HCT116 (cell line): ENCODE results near the gene USP2. TPM values are rescaled to one million over a fixed set of nuclear protein-coding genes. Genes with fewer than 3 reads are reported as not detected.

Source experiments
- ATAC-seq: fragments of 200-7000 bp; cut with Tn5 transposase; 2 replicates; pipeline ENCODE4 v1.9.1; 2020; ENCODE audit warnings: mild to moderate bottlenecking, moderate library complexity
- BruUV-seq: library from RNA; stranded (reverse); fragments of 400-500 nt; replicated peaks from 2 replicates; lab custom pipeline; 2021; lab: Mats Ljungman, UMichigan
- CTCF ChIA-PET: fragments of 300-600 bp; sonication (Branson Sonifier 250); formaldehyde crosslinking; loops from one replicate; lab custom pipeline; 2021; ENCODE audit warnings: antibody characterized with exemption; lab: Charles Lee
- POLR2A ChIA-PET: fragments of 300-600, 350-600 bp; sonication (Branson Sonifier 250); formaldehyde crosslinking; loops from one replicate; lab custom pipeline; 2021; ENCODE audit warnings: antibody characterized with exemption; lab: Charles Lee
- RAD21 ChIA-PET, 2 experiments: fragments of 300-600 bp; sonication (Branson Sonifier 250); formaldehyde crosslinking; loops; one replicate each; lab custom pipeline; 2023; ENCODE audit warnings: low total read pairs in 2 of 2; ENCODE audit not compliant: uncharacterized antibody in 2 of 2, unreplicated experiment in 2 of 2, low non-redundant PET in 1 of 2; lab: Charles Lee
- DNase-seq: peaks from one replicate; pipeline ENCODE4 v3.0.0-alpha.2; 2010; ENCODE audit warnings: low read depth, low spot score
- H2AFZ ChIP-seq: fragments of 200-600 bp; shearing (Covaris generic), sonication (generic); 2 replicates; pipeline ENCODE4 v1.6.1; 2017; ENCODE audit warnings: low read depth, mixed run types, mixed read lengths, antibody characterized with exemption, low read length; ENCODE audit not compliant: poor library complexity, severe bottlenecking
- H3K27ac ChIP-seq: 2 replicates; pipeline ENCODE4 v1.5.1; 2012; ENCODE audit warnings: low read depth, low read length
- H3K27me3 ChIP-seq: fragments of 200-600 bp; sonication (generic); 2 replicates; pipeline ENCODE4 v1.6.1; 2016; ENCODE audit warnings: mixed run types, low read length, mixed read lengths; ENCODE audit not compliant: insufficient read depth
- H3K36me3 ChIP-seq, 2 experiments: fragments of 200-500 bp in 1 of 2; fragments of 200-600 bp in 1 of 2; sonication (Bioruptor generic) in 1 of 2; sonication (generic) in 1 of 2; 2 replicates each; pipeline versions ENCODE4 v1.5.1 to v1.6.1; 2014 to 2016; ENCODE audit warnings: low read length in 2 of 2, inconsistent platforms in 1 of 2, mixed read lengths in 1 of 2, mixed run types in 1 of 2; ENCODE audit not compliant: insufficient read depth in 2 of 2, control insufficient read depth in 1 of 2
- H3K4me1 ChIP-seq, 2 experiments: fragments of 200-600 bp in 1 of 2; sonication (generic) in 1 of 2; 2 replicates each; pipeline versions ENCODE4 v1.5.1 to v1.6.1; 2012 to 2017; ENCODE audit warnings: low read length in 2 of 2, inconsistent platforms in 1 of 2, mild to moderate bottlenecking in 1 of 2, mixed read lengths in 1 of 2, mixed run types in 1 of 2, moderate library complexity in 1 of 2; ENCODE audit not compliant: insufficient read depth in 2 of 2, control insufficient read depth in 1 of 2
- H3K4me2 ChIP-seq: fragments of 200-600 bp; sonication (generic); 2 replicates; pipeline ENCODE4 v1.6.1; 2017; ENCODE audit warnings: mixed run types, low read length, mixed read lengths
- H3K4me3 ChIP-seq, 2 experiments: fragments of 200-600 bp in 1 of 2; sonication (generic) in 1 of 2; replicated peaks in 1 of 2; 2 replicates each; pipeline ENCODE4 v1.5.1; 2011 to 2016; ENCODE audit warnings: low read length in 2 of 2, control low read depth in 1 of 2, low read depth in 1 of 2, mild to moderate bottlenecking in 1 of 2, mixed read lengths in 1 of 2, mixed run types in 1 of 2
- H3K79me2 ChIP-seq: fragments of 200-600 bp; sonication (generic); 2 replicates; pipeline ENCODE4 v1.6.1; 2017; ENCODE audit warnings: mild to moderate bottlenecking, mixed run types, low read length, moderate library complexity, mixed read lengths; ENCODE audit not compliant: insufficient read depth
- H3K9ac ChIP-seq: fragments of 200-600 bp; sonication (generic); 2 replicates; pipeline ENCODE4 v1.6.1; 2016; ENCODE audit warnings: low read length, mixed read lengths
- H3K9me2 ChIP-seq: fragments of 200-600 bp; sonication (generic), shearing (Covaris generic); 2 replicates; pipeline ENCODE4 v1.6.1; 2017; ENCODE audit warnings: mixed run types, mild to moderate bottlenecking, moderate library complexity; ENCODE audit not compliant: insufficient read depth
- H3K9me3 ChIP-seq, 2 experiments: fragments of 200-500 bp in 1 of 2; fragments of 200-600 bp in 1 of 2; sonication (Bioruptor generic) in 1 of 2; sonication (generic) in 1 of 2; 2 replicates each; pipeline ENCODE4 v1.6.1; 2014 to 2017; ENCODE audit warnings: low read length in 2 of 2, mixed read lengths in 2 of 2, inconsistent platforms in 1 of 2, low read depth in 1 of 2, mild to moderate bottlenecking in 1 of 2, mixed run types in 1 of 2, moderate library complexity in 1 of 2; ENCODE audit not compliant: control insufficient read depth in 1 of 2, insufficient read depth in 1 of 2
- H4K20me1 ChIP-seq: fragments of 200-600 bp; sonication (generic), shearing (Covaris generic); 2 replicates; pipeline ENCODE4 v1.6.1; 2017; ENCODE audit warnings: mixed run types, mild to moderate bottlenecking, moderate library complexity; ENCODE audit not compliant: insufficient read depth
- CBX3 ChIP-seq: IDR thresholded peaks from 2 replicates; pipeline ENCODE4 v1.6.1; 2012; ENCODE audit warnings: low read depth
- CEBPB ChIP-seq: IDR thresholded peaks from 2 replicates; pipeline ENCODE4 v1.6.1; 2012; ENCODE audit warnings: low read depth
- EGR1 ChIP-seq: IDR thresholded peaks from 2 replicates; pipeline ENCODE4 v1.6.1; 2012; ENCODE audit warnings: low read depth
- ELF1 ChIP-seq: IDR thresholded peaks from 2 replicates; pipeline ENCODE4 v1.6.1; 2012; ENCODE audit warnings: low read depth, borderline replicate concordance
- EZH2 ChIP-seq: fragments of 200-600 bp; sonication (generic); IDR thresholded peaks from 2 replicates; pipeline ENCODE4 v1.6.1; 2017; ENCODE audit warnings: antibody characterized with exemption, mixed run types
- EZH2phosphoT487 ChIP-seq: fragments of 200-600 bp; IDR thresholded peaks from 2 replicates; pipeline ENCODE4 v1.6.1; 2018; ENCODE audit warnings: antibody characterized with exemption, borderline replicate concordance
- FOSL1 ChIP-seq: IDR thresholded peaks from 2 replicates; pipeline ENCODE4 v1.6.1; 2012; ENCODE audit warnings: low read depth
- POLR2A ChIP-seq: IDR thresholded peaks from 2 replicates; pipeline ENCODE4 v1.7.0; 2011; ENCODE audit warnings: borderline replicate concordance; ENCODE audit not compliant: insufficient read depth, insufficient read length; ENCODE audit errors: extremely low read depth
- POLR2AphosphoS5 ChIP-seq: IDR thresholded peaks from 2 replicates; pipeline ENCODE4 v1.6.1; 2011; ENCODE audit warnings: mild to moderate bottlenecking, low read depth, low read length, moderate library complexity
- RAD21 ChIP-seq: IDR thresholded peaks from 2 replicates; pipeline ENCODE4 v1.6.1; 2012; ENCODE audit warnings: low read depth, mild to moderate bottlenecking
- SRF ChIP-seq: IDR thresholded peaks from 2 replicates; pipeline ENCODE4 v1.6.1; 2012; ENCODE audit warnings: low read depth
- ZFX ChIP-seq: fragments of 450-650 bp; IDR thresholded peaks from 2 replicates; pipeline ENCODE4 v1.6.1; 2017
- ZNF274 ChIP-seq: fragments of 200-500 bp; sonication (Bioruptor generic); IDR thresholded peaks from 2 replicates; pipeline ENCODE4 v1.6.1; 2014; ENCODE audit warnings: mild to moderate bottlenecking, low read depth, low read length, inconsistent platforms
- intact Hi-C: fragments of 100-400 bp; cut with micrococcal nuclease; formaldehyde crosslinking; loops from 2 replicates; pipeline ENCODE4 v1.10.0; 2022
- total RNA-seq: library from RNA; stranded (reverse); gene quantifications from one replicate; pipeline ENCODE4 v1.2.1, GENCODE V29; 2021; ENCODE audit not compliant: unreplicated experiment
- TF ChIP-seq, protein P1 (sequence below): IDR thresholded peaks from 2 replicates; pipeline ENCODE4 v1.6.1; 2012; ENCODE audit warnings: low read depth
- TF ChIP-seq, protein P2 (sequence below): IDR thresholded peaks from 2 replicates; pipeline ENCODE4 v1.6.1; 2011; ENCODE audit warnings: mild to moderate bottlenecking, low read length, moderate library complexity; ENCODE audit not compliant: insufficient replicate concordance; ENCODE audit errors: extremely low read depth
- TF ChIP-seq, protein P3 (sequence below): IDR thresholded peaks from 2 replicates; pipeline ENCODE4 v1.6.1; 2012
- TF ChIP-seq, protein P4 (sequence below), 3 experiments: fragments of 200-600 bp in 1 of 3; sonication (generic) in 1 of 3; IDR thresholded peaks in 2 of 3; conservative IDR thresholded peaks in 1 of 3; 2 replicates each; pipeline ENCODE4 v1.5.1; 2012 to 2017; ENCODE audit warnings: low read depth in 2 of 3, low read length in 2 of 3, antibody characterized with exemption in 1 of 3, borderline replicate concordance in 1 of 3, control low read depth in 1 of 3, mild to moderate bottlenecking in 1 of 3, mixed read lengths in 1 of 3, mixed run types in 1 of 3, moderate library complexity in 1 of 3; ENCODE audit not compliant: insufficient read depth in 1 of 3

USP2 gene
- total RNA-seq, 1 experiment from 2014 or later = 5.0 TPM

DNA sequence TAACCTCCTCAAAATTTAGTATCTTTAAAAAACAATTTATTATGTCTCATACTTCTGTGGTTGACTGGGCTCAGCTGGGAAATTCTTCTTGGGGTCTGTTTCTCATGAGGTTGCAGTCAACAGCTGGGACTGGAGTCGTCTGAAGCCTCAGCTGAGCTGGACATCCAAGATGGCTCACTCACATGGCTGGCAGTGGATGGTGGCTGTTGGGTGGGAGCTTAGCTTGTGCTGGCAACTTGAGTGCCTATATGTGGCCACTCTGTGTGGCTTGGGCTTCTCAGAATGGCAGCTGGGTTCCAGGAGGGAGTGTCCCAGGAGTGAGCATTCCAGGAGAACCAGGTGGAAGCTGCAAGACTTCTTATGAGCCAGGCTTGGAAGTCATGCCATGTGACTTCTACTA is 28.2 kb upstream of the USP2 start:
- Histone ChIP-seq H3K27me3 (no peaks in the 10 kb centered on the region), H2AFZ (no peak overlapping the region), H3K4me2 (no peak overlapping the region), H3K9me3 (no peaks in the 10 kb centered on the region), H3K4me3 (no peak overlapping the region), H3K4me1 (no peaks in the 10 kb centered on the region), H3K9ac (no peak overlapping the region), H3K9me2 (no peaks in the 10 kb centered on the region), H3K36me3 (no peaks in the 10 kb centered on the region), H4K20me1 (no peaks in the 10 kb centered on the region), H3K27ac (no peak overlapping the region), H3K79me2 (no peaks in the 10 kb centered on the region)
- CTCF ChIA-PET = interaction anchor here (2.0 kb wide), 1 partner anchor 53 kb away, joined by 4 read pairs; no protein-coding TSS in a partner anchor
- POLR2A ChIA-PET = no interaction called here
- intact Hi-C loops = no loop called here
- ATAC-seq (no peak), DNase-seq (no peak)
- TF ChIP-seq CBX3 = no peak
- TF ChIP-seq POLR2AphosphoS5 = no peak
- no peak for TF ChIP-seq ZNF274
- TF ChIP-seq ZFX = no peak
- no peak for TF ChIP-seq EZH2
- TF ChIP-seq, protein P1, sequence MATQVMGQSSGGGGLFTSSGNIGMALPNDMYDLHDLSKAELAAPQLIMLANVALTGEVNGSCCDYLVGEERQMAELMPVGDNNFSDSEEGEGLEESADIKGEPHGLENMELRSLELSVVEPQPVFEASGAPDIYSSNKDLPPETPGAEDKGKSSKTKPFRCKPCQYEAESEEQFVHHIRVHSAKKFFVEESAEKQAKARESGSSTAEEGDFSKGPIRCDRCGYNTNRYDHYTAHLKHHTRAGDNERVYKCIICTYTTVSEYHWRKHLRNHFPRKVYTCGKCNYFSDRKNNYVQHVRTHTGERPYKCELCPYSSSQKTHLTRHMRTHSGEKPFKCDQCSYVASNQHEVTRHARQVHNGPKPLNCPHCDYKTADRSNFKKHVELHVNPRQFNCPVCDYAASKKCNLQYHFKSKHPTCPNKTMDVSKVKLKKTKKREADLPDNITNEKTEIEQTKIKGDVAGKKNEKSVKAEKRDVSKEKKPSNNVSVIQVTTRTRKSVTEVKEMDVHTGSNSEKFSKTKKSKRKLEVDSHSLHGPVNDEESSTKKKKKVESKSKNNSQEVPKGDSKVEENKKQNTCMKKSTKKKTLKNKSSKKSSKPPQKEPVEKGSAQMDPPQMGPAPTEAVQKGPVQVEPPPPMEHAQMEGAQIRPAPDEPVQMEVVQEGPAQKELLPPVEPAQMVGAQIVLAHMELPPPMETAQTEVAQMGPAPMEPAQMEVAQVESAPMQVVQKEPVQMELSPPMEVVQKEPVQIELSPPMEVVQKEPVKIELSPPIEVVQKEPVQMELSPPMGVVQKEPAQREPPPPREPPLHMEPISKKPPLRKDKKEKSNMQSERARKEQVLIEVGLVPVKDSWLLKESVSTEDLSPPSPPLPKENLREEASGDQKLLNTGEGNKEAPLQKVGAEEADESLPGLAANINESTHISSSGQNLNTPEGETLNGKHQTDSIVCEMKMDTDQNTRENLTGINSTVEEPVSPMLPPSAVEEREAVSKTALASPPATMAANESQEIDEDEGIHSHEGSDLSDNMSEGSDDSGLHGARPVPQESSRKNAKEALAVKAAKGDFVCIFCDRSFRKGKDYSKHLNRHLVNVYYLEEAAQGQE = no peak
- TF ChIP-seq, protein P2, sequence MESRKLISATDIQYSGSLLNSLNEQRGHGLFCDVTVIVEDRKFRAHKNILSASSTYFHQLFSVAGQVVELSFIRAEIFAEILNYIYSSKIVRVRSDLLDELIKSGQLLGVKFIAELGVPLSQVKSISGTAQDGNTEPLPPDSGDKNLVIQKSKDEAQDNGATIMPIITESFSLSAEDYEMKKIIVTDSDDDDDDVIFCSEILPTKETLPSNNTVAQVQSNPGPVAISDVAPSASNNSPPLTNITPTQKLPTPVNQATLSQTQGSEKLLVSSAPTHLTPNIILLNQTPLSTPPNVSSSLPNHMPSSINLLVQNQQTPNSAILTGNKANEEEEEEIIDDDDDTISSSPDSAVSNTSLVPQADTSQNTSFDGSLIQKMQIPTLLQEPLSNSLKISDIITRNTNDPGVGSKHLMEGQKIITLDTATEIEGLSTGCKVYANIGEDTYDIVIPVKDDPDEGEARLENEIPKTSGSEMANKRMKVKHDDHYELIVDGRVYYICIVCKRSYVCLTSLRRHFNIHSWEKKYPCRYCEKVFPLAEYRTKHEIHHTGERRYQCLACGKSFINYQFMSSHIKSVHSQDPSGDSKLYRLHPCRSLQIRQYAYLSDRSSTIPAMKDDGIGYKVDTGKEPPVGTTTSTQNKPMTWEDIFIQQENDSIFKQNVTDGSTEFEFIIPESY = no peak
- TF ChIP-seq, protein P3, sequence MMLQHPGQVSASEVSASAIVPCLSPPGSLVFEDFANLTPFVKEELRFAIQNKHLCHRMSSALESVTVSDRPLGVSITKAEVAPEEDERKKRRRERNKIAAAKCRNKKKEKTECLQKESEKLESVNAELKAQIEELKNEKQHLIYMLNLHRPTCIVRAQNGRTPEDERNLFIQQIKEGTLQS = no peak
- no peak for TF ChIP-seq EZH2phosphoT487
- no peak for TF ChIP-seq POLR2A
- TF ChIP-seq RAD21 = no peak
- TF ChIP-seq EGR1 = no peak
- TF ChIP-seq, protein P4, sequence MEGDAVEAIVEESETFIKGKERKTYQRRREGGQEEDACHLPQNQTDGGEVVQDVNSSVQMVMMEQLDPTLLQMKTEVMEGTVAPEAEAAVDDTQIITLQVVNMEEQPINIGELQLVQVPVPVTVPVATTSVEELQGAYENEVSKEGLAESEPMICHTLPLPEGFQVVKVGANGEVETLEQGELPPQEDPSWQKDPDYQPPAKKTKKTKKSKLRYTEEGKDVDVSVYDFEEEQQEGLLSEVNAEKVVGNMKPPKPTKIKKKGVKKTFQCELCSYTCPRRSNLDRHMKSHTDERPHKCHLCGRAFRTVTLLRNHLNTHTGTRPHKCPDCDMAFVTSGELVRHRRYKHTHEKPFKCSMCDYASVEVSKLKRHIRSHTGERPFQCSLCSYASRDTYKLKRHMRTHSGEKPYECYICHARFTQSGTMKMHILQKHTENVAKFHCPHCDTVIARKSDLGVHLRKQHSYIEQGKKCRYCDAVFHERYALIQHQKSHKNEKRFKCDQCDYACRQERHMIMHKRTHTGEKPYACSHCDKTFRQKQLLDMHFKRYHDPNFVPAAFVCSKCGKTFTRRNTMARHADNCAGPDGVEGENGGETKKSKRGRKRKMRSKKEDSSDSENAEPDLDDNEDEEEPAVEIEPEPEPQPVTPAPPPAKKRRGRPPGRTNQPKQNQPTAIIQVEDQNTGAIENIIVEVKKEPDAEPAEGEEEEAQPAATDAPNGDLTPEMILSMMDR (IDR thresholded peaks at IDR 0.05 in 2 of 3, conservative IDR thresholded peaks at IDR 0.05 in 1 of 3; ENCODE audit: borderline replicate concordance in 1 of 3, insufficient read depth in 1 of 3, low read depth in 2 of 3, low read length in 2 of 3) = no peak
- no peak for TF ChIP-seq CEBPB
- no peak for TF ChIP-seq ELF1
- TF ChIP-seq FOSL1 = no peak
- TF ChIP-seq SRF = no peak
- RAD21 ChIA-PET = no interaction called here
- BruUV-seq = no TSS peak
